LNCAP (cell line): ENCODE measurements around the gene CREBBP.

ENCODE experiments used
- CTCF ChIP-seq: fragments of 450-650 bp; IDR thresholded peaks from 2 replicates; pipeline ENCODE4 v1.5.1; 2017; ENCODE audit warnings: mild to moderate bottlenecking

The CREBBP gene

GRCh38 chr16:3912373-3912772 lies 31.9 kb upstream of the CREBBP start:
- TF ChIP-seq CTCF = no peak

GRCh38 chr16:3909791-3910583 lies 29.5 kb upstream of the CREBBP start:
- no peak for TF ChIP-seq CTCF

- no peak for TF ChIP-seq CTCF
Observed at GRCh38 chr16:3908951-3909437, 28.5 kb upstream of the CREBBP start.

GRCh38 chr16:3907586-3907985 lies 27.1 kb upstream of the CREBBP start:
- TF ChIP-seq CTCF = no peak

GRCh38 chr16:3906363-3906762 lies 25.9 kb upstream of the CREBBP start:
- TF ChIP-seq CTCF = no peak

- no peak for TF ChIP-seq CTCF
Observed at GRCh38 chr16:3904875-3905274, 24.4 kb upstream of the CREBBP start.

GRCh38 chr16:3890091-3890490 lies 9.6 kb upstream of the CREBBP start:
- TF ChIP-seq CTCF = no peak

- no peak for TF ChIP-seq CTCF
Observed at GRCh38 chr16:3889059-3889458, 8.5 kb upstream of the CREBBP start.
